ENCODE results near the gene TNFRSF1B.
A peak's percentile ranks its signal among the peaks of the same experiment; 100 is the strongest.

TNFRSF1B gene

GRCh38 chr1:12188657-12189327 lies 22.0 kb downstream of the TNFRSF1B start:
- no peak for DNase-seq (ENCODE audit: low read depth in 1 of 2, low spot score in 1 of 2)

GRCh38 chr1:12189328-12189682 lies 22.5 kb downstream of the TNFRSF1B start:
- DNase-seq (ENCODE audit: low read depth in 1 of 2, low spot score in 1 of 2), result no peak

- DNase-seq (ENCODE audit: low read depth in 1 of 2, low spot score in 1 of 2), result no peak
These were observed 24.6 kb downstream of the TNFRSF1B start for GRCh38 chr1:12191242-12192032.

GRCh38 chr1:12194666-12195216 lies 27.9 kb downstream of the TNFRSF1B start:
- DNase-seq (ENCODE audit: low read depth in 1 of 2, low spot score in 1 of 2), result no peak

- DNase-seq (ENCODE audit: low read depth in 1 of 2, low spot score in 1 of 2), result no peak
These were observed 28.6 kb downstream of the TNFRSF1B start for GRCh38 chr1:12195416-12195815.

GRCh38 chr1:12196641-12197482 lies 30.1 kb downstream of the TNFRSF1B start:
- DNase-seq (ENCODE audit: low read depth in 1 of 2, low spot score in 1 of 2), result no peak

- no peak for DNase-seq (ENCODE audit: low read depth in 1 of 2, low spot score in 1 of 2)
These were observed 30.7 kb downstream of the TNFRSF1B start for GRCh38 chr1:12197483-12197880.

- no peak for DNase-seq (ENCODE audit: low read depth in 1 of 2, low spot score in 1 of 2)
These were observed 33.4 kb downstream of the TNFRSF1B start for GRCh38 chr1:12200208-12200607.

- no peak for DNase-seq (ENCODE audit: low read depth in 1 of 2, low spot score in 1 of 2)
These were observed 34.8 kb downstream of the TNFRSF1B start for GRCh38 chr1:12201352-12202189.

- DNase-seq (ENCODE audit: low read depth in 1 of 2, low spot score in 1 of 2), result no peak
These were observed 35.4 kb downstream of the TNFRSF1B start for GRCh38 chr1:12202190-12202497.

GRCh38 chr1:12202577-12202976 lies 35.8 kb downstream of the TNFRSF1B start:
- no peak for DNase-seq (ENCODE audit: low read depth in 1 of 2, low spot score in 1 of 2)

GRCh38 chr1:12203216-12204007 lies 36.6 kb downstream of the TNFRSF1B start:
- DNase-seq (ENCODE audit: low read depth in 1 of 2, low spot score in 1 of 2), result no peak

- peak in 1 of 2 donors; percentile 21 for DNase-seq (ENCODE audit: low read depth in 1 of 2, low spot score in 1 of 2)
These were observed 37.3 kb downstream of the TNFRSF1B start for GRCh38 chr1:12204140-12204539.

- no peak for DNase-seq (ENCODE audit: low read depth in 1 of 2, low spot score in 1 of 2)
These were observed 38.2 kb downstream of the TNFRSF1B start for GRCh38 chr1:12204754-12205658.

- no peak for DNase-seq (ENCODE audit: low read depth in 1 of 2, low spot score in 1 of 2)
These were observed 39.4 kb downstream of the TNFRSF1B start for GRCh38 chr1:12206238-12206637.

GRCh38 chr1:12206792-12207424 lies 40.1 kb downstream of the TNFRSF1B start:
- no peak for DNase-seq (ENCODE audit: low read depth in 1 of 2, low spot score in 1 of 2)

GRCh38 chr1:12208271-12208670 lies 41.5 kb downstream of the TNFRSF1B start:
- no peak for DNase-seq (ENCODE audit: low read depth in 1 of 2, low spot score in 1 of 2)

GRCh38 chr1:12208764-12209494 lies 42.1 kb downstream of the TNFRSF1B start:
- peak; percentile 75 to 83 for DNase-seq (ENCODE audit: low read depth in 1 of 2, low spot score in 1 of 2)
